Osteocyte (in vitro differentiated cells): ENCODE measurements around the gene ZNF638. TPM values are rescaled to one million over a fixed set of nuclear protein-coding genes. Genes with fewer than 3 reads are reported as not detected.

Experiments
- DNase-seq: peaks from one replicate; pipeline ENCODE4 v3.0.0; 2021; ENCODE audit warnings: mixed read lengths; ENCODE audit not compliant: unreplicated experiment; ENCODE audit errors: extremely low spot score
- H3K27ac Mint-ChIP-seq: one replicate; pipeline ENCODE4 v1.8.0; 2021; ENCODE audit warnings: mild to moderate bottlenecking, mixed read lengths; ENCODE audit not compliant: unreplicated experiment
- H3K27me3 Mint-ChIP-seq: one replicate; pipeline ENCODE4 v1.8.0; 2021; ENCODE audit warnings: mixed read lengths; ENCODE audit not compliant: unreplicated experiment
- H3K36me3 Mint-ChIP-seq: one replicate; pipeline ENCODE4 v1.8.0; 2021; ENCODE audit warnings: mixed read lengths; ENCODE audit not compliant: unreplicated experiment
- H3K4me1 Mint-ChIP-seq: one replicate; pipeline ENCODE4 v1.8.0; 2021; ENCODE audit warnings: mixed read lengths; ENCODE audit not compliant: unreplicated experiment
- H3K4me3 Mint-ChIP-seq: one replicate; pipeline ENCODE4 v1.8.0; 2021; ENCODE audit warnings: mild to moderate bottlenecking, moderate library complexity, mixed read lengths; ENCODE audit not compliant: unreplicated experiment
- H3K9me3 Mint-ChIP-seq: one replicate; pipeline ENCODE4 v1.8.0; 2021; ENCODE audit warnings: mixed read lengths; ENCODE audit not compliant: unreplicated experiment
- CTCF ChIP-seq: fragments of 200-600 bp; sonication (generic); IDR thresholded peaks from 2 replicates; pipeline ENCODE4 v1.5.0; 2021; ENCODE audit warnings: antibody characterized with exemption, mild to moderate bottlenecking, moderate library complexity
- total RNA-seq: library from RNA; stranded (reverse); gene quantifications from 2 replicates; pipeline ENCODE4 v1.2.1, GENCODE V29; 2021

The ZNF638 gene
- total RNA-seq, 1 donor from 2014 or later = 123 TPM

DNA sequence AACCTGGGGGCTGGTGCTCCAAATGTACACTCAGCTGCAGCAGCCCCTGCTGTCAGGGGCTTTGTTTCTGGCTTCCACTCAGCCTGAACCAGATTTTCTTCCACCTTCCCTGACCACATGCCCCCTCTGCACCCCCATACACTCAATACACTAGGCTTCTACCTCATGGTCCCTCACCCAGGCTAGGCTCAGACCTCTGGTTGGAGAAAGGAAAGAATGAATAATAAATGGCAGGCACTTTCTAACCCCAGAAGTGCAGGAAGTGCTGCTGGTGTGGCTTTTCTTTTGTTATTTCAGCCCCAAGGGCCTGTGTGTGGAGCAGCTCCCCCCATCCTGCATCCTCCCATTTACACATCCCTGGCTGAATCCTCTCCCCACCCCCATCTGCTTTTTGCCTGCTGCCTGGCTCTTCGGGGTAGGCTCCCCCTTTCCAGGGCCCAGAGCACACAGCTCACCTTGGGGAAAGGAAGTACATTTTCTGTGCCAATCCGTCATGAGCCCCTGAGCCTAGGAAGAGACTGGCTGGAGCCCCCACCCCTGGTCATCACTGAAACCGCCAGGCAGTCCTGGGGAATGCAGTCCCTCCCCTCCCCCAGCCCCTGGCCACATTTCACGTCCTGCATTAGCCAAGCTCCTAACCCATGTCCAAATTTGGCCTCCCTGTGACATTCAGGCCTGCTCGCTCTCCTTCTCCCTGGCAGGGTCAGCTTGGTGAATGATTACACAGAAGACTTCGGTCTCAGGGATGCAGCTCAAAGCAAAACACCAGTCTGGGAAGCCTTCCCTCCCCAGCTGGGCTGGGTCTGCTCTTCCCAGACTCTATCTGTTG is 124.4 kb downstream of the ZNF638 start:
- no peaks in the 10 kb centered on the region for H3K9me3 Mint-ChIP-seq
- peak overlapping the region; percentile 60 for H3K4me3 Mint-ChIP-seq
- DNase-seq = no peak
- H3K4me1 Mint-ChIP-seq = peaks cover 87% of the 10 kb centered on the region
- no peaks in the 10 kb centered on the region for H3K36me3 Mint-ChIP-seq
- no peaks in the 10 kb centered on the region for H3K27me3 Mint-ChIP-seq
- H3K27ac Mint-ChIP-seq = peak overlapping the region; percentile 95
- no peak for TF ChIP-seq CTCF

GRCh38 chr2:71456617-71457016 is 125.0 kb downstream of the ZNF638 start:
- H3K27me3 Mint-ChIP-seq = no peaks in the 10 kb centered on the region
- H3K36me3 Mint-ChIP-seq = no peaks in the 10 kb centered on the region

GRCh38 chr2:71457123-71457915 is 125.7 kb downstream of the ZNF638 start:
- Mint-ChIP-seq H3K4me1 (peaks cover 84% of the 10 kb centered on the region), H3K36me3 (no peaks in the 10 kb centered on the region), H3K4me3 (no peak overlapping the region), H3K27me3 (no peaks in the 10 kb centered on the region), H3K9me3 (no peaks in the 10 kb centered on the region), H3K27ac (peak overlapping the region; percentile 95)
- no peak for TF ChIP-seq CTCF
- DNase-seq = no peak

More at GRCh38 chr2:71456617-71457016, 125.0 kb downstream of the ZNF638 start:
- no peak for TF ChIP-seq CTCF
- Mint-ChIP-seq H3K4me3 (peak overlapping the region; percentile 59), H3K27ac (peak overlapping the region; percentile 95), H3K4me1 (peaks cover 88% of the 10 kb centered on the region), H3K9me3 (no peaks in the 10 kb centered on the region)
- DNase-seq = no peak

- Mint-ChIP-seq H3K36me3 (no peaks in the 10 kb centered on the region), H3K27ac (peak overlapping the region; percentile 80), H3K4me3 (no peak overlapping the region), H3K9me3 (no peaks in the 10 kb centered on the region), H3K27me3 (no peaks in the 10 kb centered on the region), H3K4me1 (peaks cover 78% of the 10 kb centered on the region)
- no peak for TF ChIP-seq CTCF
- DNase-seq = no peak
These were observed 126.3 kb downstream of the ZNF638 start for GRCh38 chr2:71457923-71458322.
